Effector CD8-positive, alpha-beta T cell (primary cell): ENCODE measurements around the gene NNAT.
"Not testable (repeated sequence)": the region's sequence is repeated elsewhere in the genome, so short reads cannot be mapped to it uniquely, and the experiment has no call there.

Experiments used
- DNase-seq: peaks from one replicate; lab custom pipeline; 2025; lab: John Stamatoyannopoulos, UW

Gene NNAT

DNA sequence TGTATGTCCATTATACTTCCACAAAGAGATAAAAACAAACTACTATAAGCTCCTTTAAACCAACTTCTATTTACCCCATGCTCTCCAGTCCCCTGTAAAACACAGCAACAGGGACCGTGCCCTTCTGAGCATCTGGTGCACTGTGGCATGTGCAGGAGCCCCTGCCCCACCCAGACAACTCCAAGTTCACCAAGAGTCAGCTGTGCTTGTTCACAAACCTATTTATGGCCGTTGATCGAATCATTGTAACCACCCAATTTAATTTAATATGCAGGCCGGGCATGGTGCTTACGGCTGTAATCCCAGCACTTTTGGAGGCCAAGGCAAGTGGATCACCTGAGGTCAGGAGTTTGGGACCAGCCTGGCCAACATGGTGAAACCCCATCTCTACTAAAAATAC lies 20.3 kb downstream of the NNAT start:
- no peak for DNase-seq

DNA sequence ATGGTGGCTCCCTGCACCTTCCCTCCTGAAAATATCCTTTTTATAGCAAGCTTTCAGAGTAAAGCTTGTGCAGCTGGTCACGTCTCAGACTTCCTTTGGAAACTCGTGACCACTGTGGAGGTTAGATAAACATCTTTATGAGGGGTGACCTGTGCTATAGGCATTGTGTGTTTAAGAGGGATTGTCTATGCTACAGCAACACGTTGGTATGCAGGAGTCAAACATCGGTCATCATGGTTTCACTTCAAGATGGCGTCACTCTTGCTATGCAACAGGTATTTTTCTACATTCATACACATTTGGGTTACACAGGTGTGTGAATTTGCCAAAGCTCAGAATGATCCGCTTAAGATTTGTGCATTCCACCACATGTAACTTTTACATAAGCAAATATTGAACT lies 21.2 kb downstream of the NNAT start:
- no peak for DNase-seq

DNA sequence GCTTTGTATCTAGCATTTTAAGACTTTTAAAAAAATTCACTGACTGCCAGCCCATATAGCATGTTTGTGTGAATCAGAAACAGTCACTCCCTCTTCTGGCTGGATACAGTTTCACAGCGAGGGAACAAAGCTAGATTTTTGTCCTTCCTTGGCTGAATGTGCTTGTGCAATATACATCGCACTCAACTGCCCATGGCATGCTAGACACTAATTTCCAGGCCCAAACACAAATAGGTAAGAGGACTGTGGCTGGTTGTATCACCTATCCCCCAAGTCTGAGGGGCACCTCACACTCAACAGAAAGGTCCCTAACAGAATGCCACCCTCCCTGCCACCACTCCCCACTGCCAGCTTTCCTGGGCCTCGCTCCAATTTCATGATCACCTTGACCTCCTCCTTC lies 22.8 kb downstream of the NNAT start:
- DNase-seq = no peak

DNA sequence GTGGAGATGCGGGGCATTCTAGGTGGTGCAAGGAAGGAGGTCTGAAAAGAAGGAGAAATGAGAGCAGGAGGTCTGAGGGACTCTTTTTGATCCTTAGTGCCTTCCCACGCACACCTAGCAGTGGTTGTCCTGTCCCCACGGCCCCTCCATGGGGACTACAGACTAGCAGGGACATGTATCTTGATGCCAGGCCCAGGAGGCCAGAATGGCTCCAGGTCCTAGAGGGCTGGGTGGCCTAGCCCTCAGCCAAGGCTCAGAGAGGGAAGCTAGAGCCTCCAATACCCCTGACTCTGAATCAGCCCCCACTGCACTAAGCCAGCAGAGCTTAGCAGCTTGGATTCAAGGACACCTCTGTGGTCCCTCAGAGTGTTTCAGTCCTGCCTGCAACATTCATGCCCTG lies 23.3 kb downstream of the NNAT start:
- no peak for DNase-seq

- DNase-seq = no peak
Observed at GRCh38 chr20:37545516-37545915, 24.5 kb downstream of the NNAT start.

- DNase-seq = no peak
Observed at GRCh38 chr20:37547912-37548311, 26.9 kb downstream of the NNAT start.

GRCh38 chr20:37550101-37550920 lies 29.3 kb downstream of the NNAT start:
- DNase-seq = not testable (repeated sequence)

GRCh38 chr20:37551660-37552059 lies 30.6 kb downstream of the NNAT start:
- DNase-seq = not testable (repeated sequence)

DNA sequence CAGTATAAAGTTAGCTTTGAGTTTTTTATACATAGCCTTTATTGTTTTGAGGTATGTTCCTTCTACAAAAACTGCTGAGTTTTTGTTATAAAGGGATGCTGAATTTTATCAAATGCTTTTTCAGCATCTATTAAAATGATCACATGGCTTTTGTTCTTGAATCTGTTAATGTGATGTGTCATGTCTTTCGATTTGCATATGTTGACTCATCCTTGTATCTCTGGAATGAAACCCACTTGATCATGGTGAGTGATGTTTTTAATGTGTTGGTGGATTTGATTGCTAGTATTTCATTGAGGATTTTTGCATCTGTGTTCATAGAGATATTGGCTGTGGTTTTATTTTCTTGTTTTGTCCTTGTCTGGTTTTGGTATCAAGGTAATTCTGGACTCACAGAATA lies 31.4 kb downstream of the NNAT start:
- no peak for DNase-seq

DNA sequence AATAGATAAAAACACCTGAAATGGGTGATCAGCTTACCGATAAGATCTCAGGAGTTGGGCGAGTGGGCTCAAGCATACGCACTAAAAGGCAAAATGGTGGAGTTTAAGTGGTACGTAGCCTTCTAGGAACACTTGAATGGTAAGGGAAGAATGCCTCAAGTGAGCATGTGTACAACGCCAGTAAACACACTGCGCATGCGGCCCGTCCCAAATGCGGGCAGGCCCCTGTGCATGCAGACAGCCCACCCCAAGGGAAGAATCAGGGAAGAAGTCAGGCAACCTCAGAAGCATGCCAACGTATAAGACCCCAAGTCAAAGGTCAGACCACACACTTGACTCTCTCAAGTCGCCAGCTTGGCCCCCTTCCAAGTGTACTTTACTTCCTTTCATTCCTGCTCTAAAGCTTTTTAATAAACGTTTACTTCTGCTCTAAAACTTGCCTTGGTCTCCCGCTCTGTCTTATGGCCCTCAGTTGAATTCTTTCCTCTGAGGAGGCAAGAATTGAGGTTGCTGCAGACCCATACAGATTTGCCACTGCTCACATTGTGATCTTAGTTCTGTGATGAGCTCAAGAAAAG lies 33.8 kb downstream of the NNAT start:
- DNase-seq = not testable (repeated sequence)

DNA sequence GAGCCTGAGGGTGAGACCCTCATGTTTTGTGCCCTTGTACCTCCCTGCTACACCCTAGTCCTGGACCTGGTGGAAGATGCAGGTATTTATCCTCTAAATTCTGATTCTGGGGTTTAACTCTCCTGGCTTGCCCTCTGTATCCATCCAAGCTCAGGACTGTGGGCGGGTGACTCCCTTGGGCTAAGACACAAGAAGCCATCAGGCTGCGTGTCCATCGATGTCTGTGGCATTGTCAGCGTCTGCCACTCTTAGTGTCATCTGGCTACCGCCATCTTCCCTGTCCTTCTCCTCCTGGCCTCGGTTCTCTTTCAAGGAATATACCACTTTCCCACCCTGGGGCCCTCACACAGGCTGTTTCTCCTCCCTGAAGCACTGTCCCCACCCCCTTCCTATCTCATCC lies 35.5 kb downstream of the NNAT start:
- no peak for DNase-seq

DNA sequence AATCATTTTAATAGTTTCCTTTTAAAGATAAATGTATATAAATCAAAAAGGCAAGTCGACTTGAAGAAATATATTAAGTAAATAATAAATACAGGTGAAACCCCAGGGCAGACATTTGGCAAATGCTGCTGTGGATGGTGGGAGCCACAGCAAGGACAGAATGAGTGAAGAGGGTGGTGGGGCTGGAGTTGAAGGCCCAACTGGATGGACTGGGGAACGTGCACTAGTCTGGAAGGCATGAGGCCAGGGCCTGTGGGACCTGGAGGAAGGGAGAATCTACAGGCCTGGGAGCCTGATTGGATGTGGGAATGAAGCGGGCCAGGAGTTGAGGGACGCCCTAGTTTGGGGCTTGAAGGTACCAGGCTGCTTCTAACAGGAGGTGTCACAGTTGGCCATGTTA lies 37.3 kb downstream of the NNAT start:
- DNase-seq = no peak

DNA sequence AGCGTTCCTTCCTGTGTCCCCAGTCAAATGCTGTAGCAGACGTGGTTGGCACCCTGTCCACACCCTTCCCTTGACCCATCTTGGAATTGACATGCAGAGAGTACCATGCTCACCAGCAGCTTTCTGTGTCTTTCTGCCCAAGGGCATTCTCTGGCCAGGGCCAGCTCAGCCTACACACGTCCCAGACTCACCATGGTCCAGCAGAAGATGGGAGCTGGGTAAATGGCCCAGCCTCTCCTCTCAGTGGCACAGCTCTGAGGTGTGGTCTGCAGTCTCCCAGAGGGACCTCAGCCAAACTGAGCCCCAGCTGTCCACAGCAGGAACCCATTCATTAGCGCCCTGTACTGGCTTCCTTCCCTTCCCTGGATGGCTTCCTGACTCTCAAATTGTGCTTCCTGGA lies 37.7 kb downstream of the NNAT start:
- DNase-seq = no peak

- DNase-seq = no peak
Observed at GRCh38 chr20:37559312-37560027, 38.4 kb downstream of the NNAT start.

DNA sequence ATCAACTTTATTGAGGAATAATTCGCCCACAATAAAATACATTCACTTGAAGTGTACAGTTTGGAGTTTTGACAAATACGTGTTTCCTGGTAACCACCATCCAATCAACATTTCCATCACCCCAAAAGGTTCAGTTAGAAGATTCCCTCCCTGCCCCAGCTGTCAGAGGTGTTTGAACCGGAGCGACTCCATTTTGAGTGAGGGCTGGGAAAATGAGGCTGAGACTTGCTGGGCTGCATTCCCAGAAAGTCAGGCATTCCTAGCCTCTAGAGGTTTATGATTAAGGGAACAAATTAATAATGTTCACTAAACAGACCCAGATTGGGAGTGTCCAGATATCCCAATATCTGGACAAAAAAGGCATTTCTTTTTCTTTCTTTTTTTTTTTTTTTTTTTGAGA lies 39.6 kb downstream of the NNAT start:
- DNase-seq = no peak

DNA sequence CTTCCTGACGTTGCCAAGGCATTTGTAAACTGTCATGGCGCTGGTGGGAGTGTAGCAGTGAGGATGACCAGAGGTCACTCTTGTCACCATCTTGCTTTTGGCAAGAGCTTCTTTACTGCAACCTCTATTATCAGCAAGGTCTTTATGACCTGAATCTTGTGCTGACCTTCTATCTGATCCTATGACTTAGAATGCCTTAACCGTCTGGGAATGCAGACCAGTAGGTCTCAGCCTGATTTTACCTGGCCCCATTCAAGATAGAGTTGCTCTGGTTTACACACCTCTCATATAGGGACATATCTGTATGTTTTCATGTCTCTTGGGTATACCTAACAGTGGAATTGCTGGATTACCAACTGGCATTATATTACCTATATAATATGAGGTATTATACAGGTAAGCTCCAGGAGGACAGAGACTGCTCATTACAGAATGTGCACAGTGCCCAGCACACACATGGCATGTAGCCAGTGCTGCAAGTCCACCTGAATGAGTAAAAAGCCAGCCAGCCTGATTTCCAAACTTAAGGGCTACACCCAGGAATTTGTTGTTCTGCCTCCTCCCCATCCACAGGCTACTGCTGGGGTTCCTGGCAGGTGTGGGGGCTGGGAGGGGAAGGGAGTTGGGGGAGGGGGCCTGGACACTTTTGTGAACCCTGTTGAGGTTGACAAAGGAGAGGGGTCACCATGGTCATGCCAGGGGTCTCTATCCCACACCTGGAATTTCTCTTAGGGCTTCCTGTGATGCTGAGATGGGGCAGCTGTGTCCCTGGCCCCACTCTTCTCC lies 41.8 kb downstream of the NNAT start:
- no peak for DNase-seq

GRCh38 chr20:37564016-37564387 lies 43.0 kb downstream of the NNAT start:
- DNase-seq = no peak

DNA sequence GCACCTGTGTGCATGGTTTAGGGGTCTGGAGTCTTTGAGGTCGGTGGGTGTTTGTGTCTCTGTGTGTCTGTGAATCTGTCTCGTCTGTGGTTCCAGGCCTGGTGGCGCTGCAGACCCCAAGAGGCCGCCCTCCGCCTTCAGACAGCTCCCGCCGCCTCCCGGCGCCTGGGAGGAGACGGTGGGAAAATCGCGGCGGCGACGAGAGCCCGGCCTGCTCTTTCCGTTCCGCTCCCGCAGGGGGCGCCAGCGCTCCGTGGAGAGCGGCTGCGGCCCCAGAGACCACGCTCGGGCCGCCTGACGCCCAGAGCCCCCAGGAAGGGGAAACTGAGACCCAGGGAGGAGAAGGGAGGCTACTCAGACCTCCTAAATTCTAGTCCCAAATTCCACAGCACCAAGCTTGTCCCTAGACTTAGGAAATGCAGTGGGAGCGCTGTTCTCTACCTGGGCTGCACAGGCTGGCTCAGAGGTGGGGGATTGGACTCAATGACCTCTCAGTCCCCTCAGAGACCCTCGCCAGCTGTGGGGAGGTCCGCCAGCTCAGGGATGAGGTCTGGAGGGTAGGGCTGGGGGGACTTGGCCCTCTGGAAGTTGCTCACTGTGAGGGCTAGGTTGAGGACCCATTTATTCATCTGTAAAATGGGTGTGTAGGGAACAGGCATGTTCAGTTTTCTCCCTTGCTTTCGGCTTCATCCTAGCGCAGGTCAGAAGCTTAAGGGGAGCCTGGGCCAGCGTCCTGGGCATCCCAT lies 43.5 kb downstream of the NNAT start:
- no peak for DNase-seq

- no peak for DNase-seq
Observed at GRCh38 chr20:37565134-37565811, 44.2 kb downstream of the NNAT start.

DNA sequence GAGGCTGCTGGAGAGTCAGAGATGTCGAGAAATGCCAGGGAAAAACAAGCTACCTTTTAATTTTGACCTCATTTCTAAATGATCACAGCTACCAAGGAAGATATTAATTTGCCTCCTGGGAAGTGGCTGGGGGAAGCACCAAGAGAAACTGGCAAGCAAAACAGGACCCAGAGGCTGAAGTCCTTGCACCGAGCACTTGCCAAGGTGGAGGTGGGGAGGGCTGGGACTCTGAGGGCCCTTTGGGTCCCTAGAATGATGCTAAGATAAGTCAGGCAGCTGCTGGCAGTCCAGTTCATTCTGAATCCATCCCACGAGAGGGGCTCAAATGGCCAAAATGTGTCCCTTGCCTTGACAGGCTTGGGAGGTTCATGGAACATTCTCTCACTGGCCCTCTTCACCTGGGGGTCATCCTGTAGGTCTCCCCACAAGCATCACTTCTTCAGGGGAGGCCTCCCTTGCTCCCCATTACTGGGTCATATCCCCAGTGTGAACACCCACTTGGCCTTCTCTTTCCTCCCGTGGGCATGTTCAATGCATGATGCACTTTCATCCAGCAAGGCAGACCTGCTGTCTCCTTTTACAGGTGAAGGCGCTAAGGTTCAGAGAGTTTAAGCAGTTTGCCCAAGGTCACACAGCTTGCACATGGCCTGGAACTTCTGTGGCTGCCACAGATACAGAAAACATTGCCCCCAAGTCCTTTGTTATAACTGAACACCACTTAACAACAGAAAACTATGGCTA lies 45.7 kb downstream of the NNAT start:
- DNase-seq = no peak

GRCh38 chr20:37567331-37567665 lies 46.2 kb downstream of the NNAT start:
- DNase-seq = no peak
